Activated naive CD8-positive, alpha-beta T cell treated with anti-CD3 and anti-CD28 coated beads for 36 hours (primary cell): ENCODE measurements around the gene CRKL. TPM values are rescaled to one million over a fixed set of nuclear protein-coding genes. Genes with fewer than 3 reads are reported as not detected.

Experiments
- DNase-seq: peaks from one replicate; pipeline ENCODE4 v3.0.0; 2021
- H3K27ac Mint-ChIP-seq: one replicate; pipeline ENCODE4 v1.8.0; 2022; ENCODE audit warnings: mild to moderate bottlenecking, moderate library complexity, mixed read lengths
- H3K27me3 Mint-ChIP-seq: one replicate; pipeline ENCODE4 v1.8.0; 2022; ENCODE audit warnings: mild to moderate bottlenecking, mixed read lengths
- H3K36me3 Mint-ChIP-seq: one replicate; pipeline ENCODE4 v1.8.0; 2021; ENCODE audit warnings: mild to moderate bottlenecking, mixed read lengths
- H3K4me1 Mint-ChIP-seq: one replicate; pipeline ENCODE4 v1.8.0; 2021; ENCODE audit warnings: mixed read lengths
- H3K4me3 Mint-ChIP-seq: one replicate; pipeline ENCODE4 v1.8.0; 2022; ENCODE audit warnings: mild to moderate bottlenecking, moderate library complexity, mixed read lengths
- H3K9me3 Mint-ChIP-seq: one replicate; pipeline ENCODE4 v1.8.0; 2022; ENCODE audit warnings: mixed read lengths
- total RNA-seq, 2 experiments: library from RNA; stranded (reverse); gene quantifications; one replicate each; pipeline ENCODE4 v1.2.3, GENCODE V29; 2021

The CRKL gene, protein sequence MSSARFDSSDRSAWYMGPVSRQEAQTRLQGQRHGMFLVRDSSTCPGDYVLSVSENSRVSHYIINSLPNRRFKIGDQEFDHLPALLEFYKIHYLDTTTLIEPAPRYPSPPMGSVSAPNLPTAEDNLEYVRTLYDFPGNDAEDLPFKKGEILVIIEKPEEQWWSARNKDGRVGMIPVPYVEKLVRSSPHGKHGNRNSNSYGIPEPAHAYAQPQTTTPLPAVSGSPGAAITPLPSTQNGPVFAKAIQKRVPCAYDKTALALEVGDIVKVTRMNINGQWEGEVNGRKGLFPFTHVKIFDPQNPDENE
- 10 to 100 TPM; 82.1 to 82.2 TPM for total RNA-seq

DNA sequence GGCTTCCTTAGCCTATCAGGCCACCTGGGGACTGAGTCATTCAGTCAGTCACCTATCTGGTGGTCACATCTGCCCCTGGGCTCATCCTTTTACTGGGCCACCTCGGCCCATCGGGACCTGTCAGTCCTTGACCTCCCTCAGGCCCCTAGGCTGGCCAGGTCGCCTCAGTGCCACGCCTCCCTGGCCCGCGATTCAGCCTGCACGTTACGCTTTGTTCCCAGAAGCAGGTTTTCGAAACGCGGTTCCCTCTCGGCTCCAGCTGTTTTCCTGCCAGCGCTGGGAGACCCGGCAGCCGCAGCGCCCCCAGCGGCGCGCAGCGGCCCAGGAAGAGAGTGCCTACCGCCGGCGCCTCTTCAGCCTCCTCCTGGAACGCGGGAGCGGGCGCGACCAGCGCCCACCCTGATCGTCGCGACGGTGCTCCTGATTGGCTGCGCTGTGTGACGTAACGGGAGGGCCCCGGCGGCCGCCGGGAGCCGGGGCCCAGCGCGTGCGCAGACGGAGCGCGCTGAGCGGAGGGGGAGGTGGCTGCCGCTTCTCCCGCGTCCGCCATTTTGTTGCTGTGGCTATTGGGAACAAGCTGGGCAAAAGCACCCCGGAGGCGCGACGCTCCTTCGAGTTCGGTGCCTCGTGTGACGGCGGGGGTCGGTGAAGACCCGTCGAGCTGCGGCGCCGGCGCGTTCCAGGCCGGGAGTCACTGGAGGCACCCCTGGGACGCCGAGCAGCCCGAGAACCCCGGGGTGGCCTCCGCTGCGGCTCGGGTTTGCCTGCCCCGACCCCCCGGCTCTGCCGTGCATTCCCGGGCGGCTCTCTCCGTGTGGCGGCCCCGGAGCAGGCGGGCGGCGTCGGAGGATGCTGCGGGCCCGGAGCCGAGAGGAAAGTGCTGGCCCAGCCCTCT, at the start of gene CRKL:
Gene CRKL (plus strand): TSS at position 492 of the 895 bp plus-strand sequence. CDS start 528 bp downstream, outside the sequence.
- peaks cover 30% of the 10 kb centered on the region for H3K4me1 Mint-ChIP-seq
- H3K9me3 Mint-ChIP-seq = no peaks in the 10 kb centered on the region
- peaks cover 34% of the 10 kb centered on the region for H3K36me3 Mint-ChIP-seq
- H3K4me3 Mint-ChIP-seq = peak within 1 kb of the TSS; percentile 98
- no peaks in the 10 kb centered on the region for H3K27me3 Mint-ChIP-seq
- DNase-seq = peak; percentile 98
- H3K27ac Mint-ChIP-seq = peak within 1 kb of the TSS; percentile 89

DNA sequence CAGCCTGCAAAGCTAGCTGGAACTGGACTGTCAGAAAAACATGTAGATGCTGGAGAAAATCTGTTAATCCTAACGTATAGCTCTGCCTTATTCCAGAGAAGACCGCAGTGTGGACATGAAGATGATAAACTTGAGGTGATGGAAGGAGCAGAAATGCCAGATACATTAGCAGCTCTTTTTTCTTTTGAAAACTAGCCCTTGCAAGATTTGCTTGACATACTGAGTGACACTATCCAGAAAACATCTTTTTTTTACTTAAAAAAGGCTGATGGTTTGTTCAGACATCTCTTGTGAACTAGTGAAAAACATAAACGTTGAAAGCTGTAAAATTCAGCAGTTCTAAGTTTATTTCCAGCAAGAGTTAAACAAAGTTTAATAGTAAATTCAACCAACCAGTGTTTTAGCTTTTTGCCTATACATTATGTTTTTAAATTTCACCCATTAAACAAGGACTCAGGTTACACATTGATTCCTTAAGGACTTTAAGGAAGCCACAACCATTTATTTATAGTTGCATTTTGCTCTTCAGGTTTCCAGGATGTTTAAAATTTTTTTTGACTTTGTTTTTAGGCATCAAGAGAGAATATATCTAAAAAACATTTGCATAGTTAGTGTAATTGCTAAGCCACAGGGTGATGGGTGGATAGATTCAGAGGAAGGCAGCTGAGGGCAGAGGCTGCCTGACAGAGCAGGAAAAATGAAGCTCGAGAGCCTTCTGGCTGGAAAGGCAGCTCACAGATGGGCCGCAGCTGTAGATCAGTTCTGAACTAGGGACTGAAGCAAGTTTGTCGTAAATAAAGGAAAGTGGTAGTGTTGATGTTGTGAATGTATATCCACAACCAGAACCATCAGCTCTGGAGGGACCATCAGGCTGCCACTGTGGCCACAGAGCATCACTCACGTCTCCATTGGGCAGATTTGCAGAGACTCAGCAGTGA, 48.9 kb upstream of the CRKL start:
- no peaks in the 10 kb centered on the region for H3K36me3 Mint-ChIP-seq
- no peaks in the 10 kb centered on the region for H3K27me3 Mint-ChIP-seq
- no peaks in the 10 kb centered on the region for H3K9me3 Mint-ChIP-seq
- no peak overlapping the region for H3K4me3 Mint-ChIP-seq
- H3K4me1 Mint-ChIP-seq = peaks cover 15% of the 10 kb centered on the region
- DNase-seq = no peak
- no peak overlapping the region for H3K27ac Mint-ChIP-seq

DNA sequence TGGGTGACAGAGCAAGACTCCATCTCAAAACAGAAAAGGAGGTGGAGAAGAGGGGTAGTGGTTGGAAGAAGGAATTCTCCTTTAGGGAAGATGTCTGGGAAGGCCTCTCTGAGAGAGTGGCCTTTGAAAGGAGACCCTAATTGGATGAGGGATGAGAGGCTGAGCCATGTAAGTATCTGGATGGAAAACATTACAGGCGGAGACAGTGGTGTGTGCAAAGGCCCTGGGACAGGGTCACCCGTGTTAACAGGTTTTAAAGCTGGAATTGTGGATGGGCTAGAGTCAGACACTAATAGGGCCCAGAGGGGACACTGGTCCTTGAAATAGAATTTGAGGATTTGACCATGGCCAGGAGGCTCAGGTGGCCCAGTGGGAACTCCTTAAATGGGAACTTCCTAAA, 48.0 kb upstream of the CRKL start:
- Mint-ChIP-seq H3K27me3 (no peaks in the 10 kb centered on the region), H3K4me1 (peaks cover 12% of the 10 kb centered on the region), H3K4me3 (no peak overlapping the region), H3K36me3 (no peaks in the 10 kb centered on the region), H3K9me3 (no peaks in the 10 kb centered on the region), H3K27ac (no peak overlapping the region)
- no peak for DNase-seq

DNA sequence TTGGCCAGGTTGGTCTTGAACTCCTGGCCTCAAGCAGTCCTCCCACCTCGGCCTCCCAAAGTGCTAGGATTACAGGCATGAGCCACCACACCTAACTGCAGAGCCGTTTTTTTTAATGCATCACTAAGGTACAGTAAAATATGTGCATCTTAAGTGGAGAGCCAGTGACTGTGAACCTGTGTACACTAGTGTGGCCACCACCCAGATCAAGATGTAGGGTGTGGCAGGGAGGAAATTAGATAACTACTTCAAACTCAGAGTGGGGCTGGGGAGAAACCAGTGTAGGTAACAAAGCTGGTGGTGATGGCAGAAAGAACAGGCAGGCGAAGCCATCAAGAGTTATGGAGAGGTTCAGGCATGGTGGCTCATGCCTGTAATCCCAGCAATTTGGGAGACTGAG, 44.0 kb upstream of the CRKL start:
- H3K27ac Mint-ChIP-seq = no peak overlapping the region
- H3K36me3 Mint-ChIP-seq = peaks cover 5% of the 10 kb centered on the region
- no peaks in the 10 kb centered on the region for H3K4me1 Mint-ChIP-seq
- no peak for DNase-seq
- H3K27me3 Mint-ChIP-seq = no peaks in the 10 kb centered on the region
- no peaks in the 10 kb centered on the region for H3K9me3 Mint-ChIP-seq
- no peak overlapping the region for H3K4me3 Mint-ChIP-seq

DNA sequence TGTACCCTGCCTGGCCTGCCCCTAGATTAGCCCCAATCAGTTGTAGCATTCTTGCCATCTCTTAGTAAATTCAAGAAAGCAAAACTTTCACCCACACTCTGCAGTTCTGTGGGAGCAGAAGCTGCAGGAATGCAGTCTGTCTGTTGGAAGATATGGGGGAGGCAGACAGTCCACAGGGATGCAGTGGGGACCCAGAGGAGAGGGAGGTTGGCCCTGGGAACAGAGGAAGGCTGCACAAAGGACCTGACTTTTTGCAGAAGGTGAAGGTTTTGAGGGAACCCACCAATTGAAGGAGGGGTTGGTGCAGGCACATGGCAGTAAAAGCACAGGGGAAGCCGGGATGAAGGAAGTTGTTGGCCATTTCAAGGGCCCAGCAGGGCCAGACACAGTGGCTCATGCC, 41.9 kb upstream of the CRKL start:
- H3K27ac Mint-ChIP-seq = no peak overlapping the region
- H3K4me3 Mint-ChIP-seq = no peak overlapping the region
- no peak for DNase-seq
- no peaks in the 10 kb centered on the region for H3K4me1 Mint-ChIP-seq
- no peaks in the 10 kb centered on the region for H3K27me3 Mint-ChIP-seq
- no peaks in the 10 kb centered on the region for H3K9me3 Mint-ChIP-seq
- peaks cover 5% of the 10 kb centered on the region for H3K36me3 Mint-ChIP-seq

DNA sequence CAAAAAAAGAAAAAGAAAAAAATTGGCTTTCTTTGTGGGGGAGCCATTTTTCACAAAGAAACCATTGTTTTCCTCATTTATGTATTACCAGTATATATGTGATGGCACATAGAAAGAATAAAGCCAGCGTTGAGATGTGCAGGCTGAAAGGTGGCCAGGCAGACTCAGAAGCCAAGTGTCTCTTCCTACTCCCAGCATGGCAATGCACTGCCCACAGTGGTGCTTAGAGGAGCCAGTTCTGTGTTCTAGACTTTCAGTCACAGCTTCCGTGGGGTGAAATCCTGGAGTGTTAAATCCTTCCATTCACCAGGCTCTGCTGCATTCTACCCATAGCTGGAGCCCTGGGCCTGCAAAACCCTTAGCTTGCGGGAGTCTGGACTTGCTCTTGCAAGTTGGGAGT, 39.5 kb upstream of the CRKL start:
- Mint-ChIP-seq H3K9me3 (no peaks in the 10 kb centered on the region), H3K27ac (no peak overlapping the region), H3K4me1 (peaks cover 3% of the 10 kb centered on the region), H3K4me3 (no peak overlapping the region), H3K36me3 (peaks cover 5% of the 10 kb centered on the region), H3K27me3 (no peaks in the 10 kb centered on the region)
- no peak for DNase-seq

DNA sequence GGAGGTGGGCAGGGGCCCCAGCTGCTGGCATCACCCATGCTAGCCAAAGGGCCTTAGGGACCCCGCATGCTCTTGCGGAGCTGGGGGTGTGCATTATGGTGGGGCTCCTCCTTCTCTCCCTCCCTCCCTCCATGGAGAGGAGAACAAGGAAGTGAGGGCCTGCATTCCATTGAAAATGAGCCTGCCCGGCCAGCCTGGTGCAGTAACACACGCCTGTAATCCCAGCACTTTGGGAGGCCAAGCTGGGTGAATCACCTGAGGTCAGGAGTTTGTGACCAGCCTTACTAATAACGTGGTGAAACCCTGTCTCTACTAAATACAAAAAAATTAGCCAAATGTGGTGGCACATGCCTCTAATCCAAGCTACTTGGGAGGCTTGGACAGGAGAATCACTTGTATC, 36.0 kb upstream of the CRKL start:
- Mint-ChIP-seq H3K9me3 (no peaks in the 10 kb centered on the region), H3K4me1 (peaks cover 3% of the 10 kb centered on the region), H3K36me3 (peaks cover 4% of the 10 kb centered on the region), H3K27me3 (no peaks in the 10 kb centered on the region), H3K4me3 (no peak overlapping the region), H3K27ac (no peak overlapping the region)
- no peak for DNase-seq

DNA sequence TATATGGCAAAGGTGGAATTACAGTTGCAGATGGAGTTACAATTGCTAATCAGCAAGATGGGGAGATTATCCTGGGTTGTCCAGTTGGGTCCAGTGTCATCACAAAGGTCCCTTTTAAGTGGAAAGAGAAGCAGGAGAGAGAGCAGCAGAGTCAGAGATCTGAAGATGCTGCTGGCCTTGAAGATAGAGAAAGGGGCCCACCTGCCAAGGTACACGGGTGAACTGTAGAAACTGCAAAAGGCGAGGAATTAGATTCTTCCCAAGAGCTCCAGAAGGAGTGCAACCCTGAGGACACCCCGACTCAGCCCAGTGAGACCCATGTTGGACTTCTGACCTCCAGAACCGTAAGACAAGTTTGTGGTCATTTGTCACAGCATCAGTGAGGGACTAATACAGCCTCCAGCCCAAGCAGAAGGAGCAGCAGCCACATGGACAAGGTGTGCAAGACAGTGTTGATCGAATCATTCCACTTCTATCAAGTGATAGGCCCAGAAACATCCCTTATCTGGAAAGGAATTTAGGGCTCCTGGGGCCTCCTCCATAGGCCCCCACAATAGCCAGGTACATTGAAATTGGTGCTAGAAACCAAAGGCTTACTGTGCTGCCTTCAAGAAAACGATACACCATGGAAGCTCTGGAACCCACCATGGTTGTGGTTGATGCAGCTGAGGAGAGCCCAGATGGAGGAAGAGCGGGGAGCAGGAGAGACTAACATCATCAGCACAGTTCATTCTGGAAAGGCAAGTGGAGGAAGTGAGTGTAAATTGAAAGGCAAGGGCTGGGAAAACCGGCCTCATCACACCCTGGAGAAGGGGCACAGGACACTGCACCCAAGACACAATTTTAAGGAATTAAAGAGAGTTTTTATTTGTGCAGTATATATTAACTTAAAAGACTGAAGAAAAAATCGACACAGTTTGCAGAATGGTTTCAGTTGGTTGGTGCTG, 35.1 kb upstream of the CRKL start:
- no peak for DNase-seq
- H3K9me3 Mint-ChIP-seq = no peaks in the 10 kb centered on the region
- peaks cover 4% of the 10 kb centered on the region for H3K36me3 Mint-ChIP-seq
- peaks cover 3% of the 10 kb centered on the region for H3K4me1 Mint-ChIP-seq
- H3K27me3 Mint-ChIP-seq = no peaks in the 10 kb centered on the region
- peak overlapping the region; percentile 43 for H3K27ac Mint-ChIP-seq
- H3K4me3 Mint-ChIP-seq = no peak overlapping the region

DNA sequence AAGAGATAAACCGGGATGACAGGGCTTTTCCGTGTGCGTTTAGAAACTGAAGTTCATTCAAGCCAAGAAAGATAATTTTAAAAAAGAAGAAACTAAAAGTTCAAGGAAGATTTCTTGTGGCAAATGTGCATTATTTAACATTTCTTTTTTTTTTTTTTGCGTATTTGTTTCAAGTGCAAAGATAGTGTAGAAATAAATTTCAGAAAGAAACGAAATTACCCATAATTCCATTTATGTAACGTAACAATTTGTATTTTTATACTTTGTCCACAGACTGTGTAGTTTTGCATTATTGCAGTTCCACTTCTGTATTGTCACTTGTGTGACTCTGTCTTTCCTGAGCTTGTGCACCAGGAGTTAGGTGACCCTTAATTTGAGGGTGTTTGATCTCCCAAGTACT, 34.4 kb upstream of the CRKL start:
- Mint-ChIP-seq H3K36me3 (peaks cover 7% of the 10 kb centered on the region), H3K27ac (no peak overlapping the region), H3K27me3 (no peaks in the 10 kb centered on the region), H3K4me3 (no peak overlapping the region), H3K9me3 (no peaks in the 10 kb centered on the region), H3K4me1 (peaks cover 3% of the 10 kb centered on the region)
- DNase-seq = no peak

DNA sequence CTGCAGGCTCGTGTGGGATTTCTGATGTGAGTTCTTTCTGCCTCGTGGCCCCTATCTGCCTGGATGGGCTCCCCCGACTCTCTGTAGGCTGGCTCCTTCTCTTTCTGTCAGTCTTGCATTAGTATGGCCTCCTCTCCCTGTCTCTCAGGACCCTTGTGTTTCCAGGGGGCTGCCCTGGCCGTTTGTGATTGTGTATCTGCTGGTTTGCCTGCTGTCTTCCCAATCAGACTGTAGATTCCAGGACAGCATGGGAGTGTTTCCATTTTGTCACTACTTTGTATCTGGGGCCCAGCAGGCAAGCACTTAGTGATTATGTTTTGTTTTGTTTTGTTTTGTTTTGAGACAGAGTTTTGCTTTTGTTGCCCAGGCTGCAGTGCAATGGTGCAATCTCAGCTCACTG, 32.8 kb upstream of the CRKL start:
- Mint-ChIP-seq H3K4me3 (no peak overlapping the region), H3K27ac (no peak overlapping the region), H3K27me3 (no peaks in the 10 kb centered on the region), H3K36me3 (peaks cover 11% of the 10 kb centered on the region), H3K9me3 (no peaks in the 10 kb centered on the region), H3K4me1 (peaks cover 3% of the 10 kb centered on the region)
- no peak for DNase-seq

DNA sequence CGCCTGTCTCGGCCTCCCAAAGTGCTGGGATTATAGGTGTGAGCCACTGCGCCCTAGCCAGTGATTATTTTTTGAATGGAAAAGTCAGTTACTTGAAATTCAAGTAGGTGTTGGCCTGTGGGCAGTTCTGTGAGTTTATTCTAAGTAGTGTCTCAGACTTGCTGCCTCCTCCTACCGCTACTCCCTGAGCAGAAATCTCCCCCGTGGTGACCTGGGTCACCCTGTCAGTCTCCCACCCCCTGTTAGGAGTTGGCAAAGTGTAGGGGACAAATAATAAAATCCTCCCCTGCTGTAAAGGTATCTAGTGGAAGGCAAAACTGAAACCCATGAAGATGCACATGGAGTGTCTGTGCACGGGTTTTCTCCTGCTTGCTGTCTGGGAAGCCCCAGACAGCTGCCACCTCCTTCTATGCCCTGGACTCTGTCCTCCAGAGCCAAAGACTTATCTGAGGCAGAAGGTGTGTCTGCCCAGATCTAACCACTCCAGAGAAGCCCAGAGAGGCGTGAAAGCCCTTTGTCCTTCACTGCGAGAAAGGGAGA, 32.1 kb upstream of the CRKL start:
- peak overlapping the region; percentile 27 for H3K27ac Mint-ChIP-seq
- H3K27me3 Mint-ChIP-seq = no peaks in the 10 kb centered on the region
- DNase-seq = no peak
- peaks cover 14% of the 10 kb centered on the region for H3K36me3 Mint-ChIP-seq
- peaks cover 3% of the 10 kb centered on the region for H3K4me1 Mint-ChIP-seq
- no peak overlapping the region for H3K4me3 Mint-ChIP-seq
- H3K9me3 Mint-ChIP-seq = no peaks in the 10 kb centered on the region

DNA sequence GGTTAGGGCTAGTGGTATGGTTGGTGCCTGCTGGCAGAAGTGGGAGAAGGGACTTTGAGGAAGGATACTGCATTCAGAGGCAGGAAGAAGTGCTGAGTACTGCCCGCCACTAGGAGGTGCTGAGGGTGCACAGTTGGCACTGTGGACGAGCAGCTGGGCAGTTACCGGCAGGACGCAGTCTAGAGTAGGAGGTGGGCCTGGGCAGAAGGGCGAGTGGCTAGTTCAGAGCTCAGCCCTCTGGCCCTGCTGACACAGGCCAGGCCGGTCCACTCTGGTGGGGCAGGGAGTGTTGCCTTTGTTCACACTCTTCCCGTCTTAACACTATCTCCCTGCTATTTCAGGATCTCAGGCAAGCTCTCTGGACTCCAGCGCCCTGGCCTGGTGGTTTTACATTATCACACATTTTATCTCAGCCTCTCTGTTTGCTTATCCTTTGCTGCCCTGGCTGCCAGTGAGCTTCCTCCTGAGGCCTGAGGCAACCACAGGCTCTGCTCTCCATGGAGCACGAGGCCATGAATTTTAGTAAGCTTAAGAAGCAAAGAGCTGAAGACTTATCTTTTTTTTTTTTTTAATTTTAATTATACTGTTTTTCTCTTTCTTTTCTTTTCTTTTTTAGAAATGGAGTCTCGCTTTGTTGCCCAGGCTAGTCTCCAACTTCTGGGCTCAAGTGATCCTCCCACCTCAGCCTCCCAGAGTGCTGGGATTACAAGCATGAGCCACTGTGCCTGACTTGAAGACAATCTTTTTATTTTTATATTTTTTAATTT, 31.5 kb upstream of the CRKL start:
- peak; percentile 43 for DNase-seq
- H3K27me3 Mint-ChIP-seq = no peaks in the 10 kb centered on the region
- peak overlapping the region; percentile 27 for H3K27ac Mint-ChIP-seq
- H3K4me1 Mint-ChIP-seq = peaks cover 3% of the 10 kb centered on the region
- no peak overlapping the region for H3K4me3 Mint-ChIP-seq
- no peaks in the 10 kb centered on the region for H3K9me3 Mint-ChIP-seq
- peaks cover 16% of the 10 kb centered on the region for H3K36me3 Mint-ChIP-seq

DNA sequence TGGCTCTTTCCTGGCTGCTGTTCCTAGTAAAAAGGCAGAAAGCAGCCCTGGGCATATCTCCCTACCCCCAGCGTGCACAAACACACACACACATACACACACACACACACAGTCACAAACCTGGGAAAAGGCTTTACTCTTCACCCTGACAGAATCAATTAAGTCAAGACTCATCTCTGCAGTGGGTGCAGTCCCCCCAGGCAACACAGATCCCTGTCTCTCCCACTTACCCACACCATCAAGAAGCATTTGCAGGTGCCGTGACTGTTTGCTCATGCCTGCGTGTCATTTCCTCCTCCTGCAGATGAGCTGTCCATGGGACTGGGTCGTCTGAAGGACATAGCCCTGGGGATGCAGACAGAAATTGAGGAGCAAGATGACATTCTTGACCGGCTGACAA, 29.8 kb upstream of the CRKL start:
- DNase-seq = no peak
- H3K4me1 Mint-ChIP-seq = peaks cover 1% of the 10 kb centered on the region
- H3K9me3 Mint-ChIP-seq = no peaks in the 10 kb centered on the region
- H3K27ac Mint-ChIP-seq = no peak overlapping the region
- no peaks in the 10 kb centered on the region for H3K27me3 Mint-ChIP-seq
- peaks cover 16% of the 10 kb centered on the region for H3K36me3 Mint-ChIP-seq
- no peak overlapping the region for H3K4me3 Mint-ChIP-seq
